Activated CD4-positive, alpha-beta T cell treated with anti-CD3 and anti-CD28 coated beads, Interleukin-2, amount 50 U/mL, for 16 hours (primary cell): ENCODE data around the gene CHRNB4.

Source experiments
- DNase-seq: peaks from one replicate; pipeline ENCODE4 v3.0.0-alpha.2; 2020

The CHRNB4 gene

GRCh38 chr15:78668987-78669386, 28.0 kb upstream of the CHRNB4 start:
- no peak for DNase-seq

- no peak for DNase-seq
Measured at GRCh38 chr15:78667578-78668236, 26.7 kb upstream of the CHRNB4 start.

GRCh38 chr15:78666010-78666409, 25.0 kb upstream of the CHRNB4 start:
- DNase-seq = no peak

- no peak for DNase-seq
Measured at GRCh38 chr15:78663703-78664102, 22.7 kb upstream of the CHRNB4 start.

GRCh38 chr15:78662028-78662427, 21.0 kb upstream of the CHRNB4 start:
- DNase-seq = no peak

GRCh38 chr15:78661001-78661400, 20.0 kb upstream of the CHRNB4 start:
- DNase-seq = no peak

GRCh38 chr15:78660584-78660983, 19.6 kb upstream of the CHRNB4 start:
- DNase-seq = no peak

- no peak for DNase-seq
Measured at GRCh38 chr15:78658823-78659222, 17.8 kb upstream of the CHRNB4 start.

GRCh38 chr15:78654272-78654671, 13.3 kb upstream of the CHRNB4 start:
- DNase-seq = no peak

- DNase-seq = no peak
Measured at GRCh38 chr15:78651930-78652615, 11.1 kb upstream of the CHRNB4 start.

GRCh38 chr15:78651007-78651406, 10.0 kb upstream of the CHRNB4 start:
- DNase-seq = no peak

- no peak for DNase-seq
Measured at GRCh38 chr15:78650022-78650421, 9.0 kb upstream of the CHRNB4 start.

- no peak for DNase-seq
Measured at GRCh38 chr15:78645009-78645408, 4.0 kb upstream of the CHRNB4 start.

GRCh38 chr15:78642331-78642730, 1.3 kb upstream of the CHRNB4 start:
- no peak for DNase-seq

- DNase-seq = no peak
Measured at GRCh38 chr15:78641749-78642275, 802 bp upstream of the CHRNB4 start.

- no peak for DNase-seq
Measured at GRCh38 chr15:78640527-78641101, 396 bp downstream of the CHRNB4 start.

- peak; percentile 51 for DNase-seq
Measured at GRCh38 chr15:78638658-78639314, 2.2 kb downstream of the CHRNB4 start.

GRCh38 chr15:78637776-78638435, 3.1 kb downstream of the CHRNB4 start:
- DNase-seq = no peak

- DNase-seq = no peak
Measured at GRCh38 chr15:78636378-78636859, 4.6 kb downstream of the CHRNB4 start.

GRCh38 chr15:78635346-78635745, 5.7 kb downstream of the CHRNB4 start:
- DNase-seq = no peak

- DNase-seq = no peak
Measured at GRCh38 chr15:78634210-78635145, 6.5 kb downstream of the CHRNB4 start.

GRCh38 chr15:78633348-78633747, 7.7 kb downstream of the CHRNB4 start:
- no peak for DNase-seq
